Measurements from ENCODE around the gene CTNND2. TPM values are rescaled to one million over a fixed set of nuclear protein-coding genes. Genes with fewer than 3 reads are reported as not detected.

The CTNND2 gene
- total and polyA plus RNA-seq, 10 of the 15 experiments (the other 5 are each of a cell fraction or from before 2014, with no cell fraction given): 0.02 to 0.16 (median 0.04) TPM; not detected in 7

DNA sequence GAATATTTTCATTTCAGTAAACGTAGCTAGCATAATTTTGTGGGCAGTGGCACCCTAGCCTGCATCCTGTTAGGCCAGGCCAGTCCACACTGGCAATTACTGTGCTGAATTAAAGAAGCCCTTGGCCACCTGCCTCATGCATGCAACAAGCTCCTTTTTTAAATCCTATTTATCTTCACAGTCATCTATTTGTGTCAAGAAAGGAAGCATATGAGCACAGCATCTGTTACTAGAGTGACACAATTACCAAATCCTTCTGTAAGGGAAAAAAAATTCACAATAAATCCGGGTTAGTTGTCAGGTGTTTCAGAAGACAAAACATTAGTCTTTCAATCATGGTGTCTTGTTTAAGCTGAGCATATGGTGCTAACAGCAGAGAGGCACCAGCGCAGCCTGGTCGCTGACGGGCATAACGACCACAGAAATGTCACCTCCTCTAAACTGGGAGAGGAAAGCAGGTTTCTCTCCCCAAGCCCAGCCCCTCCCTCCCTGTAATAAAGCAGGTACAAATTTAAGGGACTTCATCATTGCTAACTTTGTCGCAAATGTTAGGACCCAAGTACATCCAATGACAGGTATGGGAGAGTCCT, 520.6 kb downstream of the CTNND2 start (continued):
- TF ChIP-seq, protein P1, sequence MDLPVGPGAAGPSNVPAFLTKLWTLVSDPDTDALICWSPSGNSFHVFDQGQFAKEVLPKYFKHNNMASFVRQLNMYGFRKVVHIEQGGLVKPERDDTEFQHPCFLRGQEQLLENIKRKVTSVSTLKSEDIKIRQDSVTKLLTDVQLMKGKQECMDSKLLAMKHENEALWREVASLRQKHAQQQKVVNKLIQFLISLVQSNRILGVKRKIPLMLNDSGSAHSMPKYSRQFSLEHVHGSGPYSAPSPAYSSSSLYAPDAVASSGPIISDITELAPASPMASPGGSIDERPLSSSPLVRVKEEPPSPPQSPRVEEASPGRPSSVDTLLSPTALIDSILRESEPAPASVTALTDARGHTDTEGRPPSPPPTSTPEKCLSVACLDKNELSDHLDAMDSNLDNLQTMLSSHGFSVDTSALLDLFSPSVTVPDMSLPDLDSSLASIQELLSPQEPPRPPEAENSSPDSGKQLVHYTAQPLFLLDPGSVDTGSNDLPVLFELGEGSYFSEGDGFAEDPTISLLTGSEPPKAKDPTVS (IDR thresholded peaks at IDR 0.05; ENCODE audit: low read depth, low read length): no peak

DNA sequence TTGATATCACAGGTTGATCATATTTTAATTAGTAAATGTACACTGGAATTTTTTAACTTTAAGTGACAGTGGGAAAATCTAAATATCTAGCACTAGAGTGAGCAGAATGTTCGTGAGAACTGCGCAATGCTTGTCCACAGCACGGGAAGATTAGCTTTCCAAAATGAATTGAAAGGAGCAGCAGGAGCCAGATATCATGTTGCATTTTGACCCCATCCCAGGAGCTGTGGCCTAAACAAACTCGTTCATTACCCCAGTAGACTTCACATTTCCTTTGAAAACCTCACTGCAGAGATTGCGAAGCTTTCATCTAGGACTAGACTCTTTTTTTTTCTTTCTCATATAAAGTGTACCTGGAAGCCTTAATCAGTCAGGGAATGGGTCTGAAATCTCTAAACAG, 525.8 kb downstream of the CTNND2 start:
- TF ChIP-seq SP1 (IDR thresholded peaks at IDR 0.05; ENCODE audit: low read depth, low read length) (no peak), FOXK2 (IDR thresholded peaks at IDR 0.05) (no peak), SMAD1 (IDR thresholded peaks at IDR 0.05; ENCODE audit: low read depth, partially characterized antibody) (no peak), EZH2 (IDR thresholded peaks at IDR 0.05; ENCODE audit: borderline replicate concordance, control insufficient read depth, low read depth, low read length) (no peak), HDGF (IDR thresholded peaks at IDR 0.05) (no peak), SREBF2 (IDR thresholded peaks at IDR 0.05; ENCODE audit: low read length) (no peak), ZNF622 (IDR thresholded peaks at IDR 0.05) (no peak), SUZ12 (IDR thresholded peaks at IDR 0.05; ENCODE audit: unreplicated experiment) (no peak), BRCA1 (IDR thresholded peaks at IDR 0.05; ENCODE audit: low read depth, low read length) (no peak), CHD1 (IDR thresholded peaks at IDR 0.05; ENCODE audit: low read depth, low read length) (no peak)
- TF ChIP-seq, protein P2, sequence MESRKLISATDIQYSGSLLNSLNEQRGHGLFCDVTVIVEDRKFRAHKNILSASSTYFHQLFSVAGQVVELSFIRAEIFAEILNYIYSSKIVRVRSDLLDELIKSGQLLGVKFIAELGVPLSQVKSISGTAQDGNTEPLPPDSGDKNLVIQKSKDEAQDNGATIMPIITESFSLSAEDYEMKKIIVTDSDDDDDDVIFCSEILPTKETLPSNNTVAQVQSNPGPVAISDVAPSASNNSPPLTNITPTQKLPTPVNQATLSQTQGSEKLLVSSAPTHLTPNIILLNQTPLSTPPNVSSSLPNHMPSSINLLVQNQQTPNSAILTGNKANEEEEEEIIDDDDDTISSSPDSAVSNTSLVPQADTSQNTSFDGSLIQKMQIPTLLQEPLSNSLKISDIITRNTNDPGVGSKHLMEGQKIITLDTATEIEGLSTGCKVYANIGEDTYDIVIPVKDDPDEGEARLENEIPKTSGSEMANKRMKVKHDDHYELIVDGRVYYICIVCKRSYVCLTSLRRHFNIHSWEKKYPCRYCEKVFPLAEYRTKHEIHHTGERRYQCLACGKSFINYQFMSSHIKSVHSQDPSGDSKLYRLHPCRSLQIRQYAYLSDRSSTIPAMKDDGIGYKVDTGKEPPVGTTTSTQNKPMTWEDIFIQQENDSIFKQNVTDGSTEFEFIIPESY (IDR thresholded peaks at IDR 0.05): no peak
- TF ChIP-seq, protein P3, sequence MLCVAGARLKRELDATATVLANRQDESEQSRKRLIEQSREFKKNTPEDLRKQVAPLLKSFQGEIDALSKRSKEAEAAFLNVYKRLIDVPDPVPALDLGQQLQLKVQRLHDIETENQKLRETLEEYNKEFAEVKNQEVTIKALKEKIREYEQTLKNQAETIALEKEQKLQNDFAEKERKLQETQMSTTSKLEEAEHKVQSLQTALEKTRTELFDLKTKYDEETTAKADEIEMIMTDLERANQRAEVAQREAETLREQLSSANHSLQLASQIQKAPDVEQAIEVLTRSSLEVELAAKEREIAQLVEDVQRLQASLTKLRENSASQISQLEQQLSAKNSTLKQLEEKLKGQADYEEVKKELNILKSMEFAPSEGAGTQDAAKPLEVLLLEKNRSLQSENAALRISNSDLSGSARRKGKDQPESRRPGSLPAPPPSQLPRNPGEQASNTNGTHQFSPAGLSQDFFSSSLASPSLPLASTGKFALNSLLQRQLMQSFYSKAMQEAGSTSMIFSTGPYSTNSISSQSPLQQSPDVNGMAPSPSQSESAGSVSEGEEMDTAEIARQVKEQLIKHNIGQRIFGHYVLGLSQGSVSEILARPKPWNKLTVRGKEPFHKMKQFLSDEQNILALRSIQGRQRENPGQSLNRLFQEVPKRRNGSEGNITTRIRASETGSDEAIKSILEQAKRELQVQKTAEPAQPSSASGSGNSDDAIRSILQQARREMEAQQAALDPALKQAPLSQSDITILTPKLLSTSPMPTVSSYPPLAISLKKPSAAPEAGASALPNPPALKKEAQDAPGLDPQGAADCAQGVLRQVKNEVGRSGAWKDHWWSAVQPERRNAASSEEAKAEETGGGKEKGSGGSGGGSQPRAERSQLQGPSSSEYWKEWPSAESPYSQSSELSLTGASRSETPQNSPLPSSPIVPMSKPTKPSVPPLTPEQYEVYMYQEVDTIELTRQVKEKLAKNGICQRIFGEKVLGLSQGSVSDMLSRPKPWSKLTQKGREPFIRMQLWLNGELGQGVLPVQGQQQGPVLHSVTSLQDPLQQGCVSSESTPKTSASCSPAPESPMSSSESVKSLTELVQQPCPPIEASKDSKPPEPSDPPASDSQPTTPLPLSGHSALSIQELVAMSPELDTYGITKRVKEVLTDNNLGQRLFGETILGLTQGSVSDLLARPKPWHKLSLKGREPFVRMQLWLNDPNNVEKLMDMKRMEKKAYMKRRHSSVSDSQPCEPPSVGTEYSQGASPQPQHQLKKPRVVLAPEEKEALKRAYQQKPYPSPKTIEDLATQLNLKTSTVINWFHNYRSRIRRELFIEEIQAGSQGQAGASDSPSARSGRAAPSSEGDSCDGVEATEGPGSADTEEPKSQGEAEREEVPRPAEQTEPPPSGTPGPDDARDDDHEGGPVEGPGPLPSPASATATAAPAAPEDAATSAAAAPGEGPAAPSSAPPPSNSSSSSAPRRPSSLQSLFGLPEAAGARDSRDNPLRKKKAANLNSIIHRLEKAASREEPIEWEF (IDR thresholded peaks at IDR 0.05; ENCODE audit: insufficient replicate concordance, low read depth, low read length): no peak
- TF ChIP-seq, protein P4, sequence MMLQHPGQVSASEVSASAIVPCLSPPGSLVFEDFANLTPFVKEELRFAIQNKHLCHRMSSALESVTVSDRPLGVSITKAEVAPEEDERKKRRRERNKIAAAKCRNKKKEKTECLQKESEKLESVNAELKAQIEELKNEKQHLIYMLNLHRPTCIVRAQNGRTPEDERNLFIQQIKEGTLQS (IDR thresholded peaks at IDR 0.05; ENCODE audit: borderline replicate concordance, extremely low read depth, low read depth, low read length): no peak
- no peak for FAIRE-seq
- Histone ChIP-seq H3K9me3 (replicated peaks; ENCODE audit: control insufficient read depth, insufficient read depth, low read length) (no peaks in the 10 kb centered on the region), H2AFZ (ENCODE audit: control insufficient read depth, low read depth, low read length) (no peak overlapping the region), H3K36me3 (ENCODE audit: control insufficient read depth in 2 of 2, insufficient read depth in 2 of 2, low read length in 1 of 2) (no peaks in the 10 kb centered on the region), H3K27me3 (replicated peaks in 1 of 2; ENCODE audit: control insufficient read depth in 2 of 2, insufficient read depth in 2 of 2, low read length in 1 of 2) (no peaks in the 10 kb centered on the region), H3K79me2 (ENCODE audit: control insufficient read depth, insufficient read depth, low read length) (no peaks in the 10 kb centered on the region), H3K4me3 (no peak overlapping the region), H3K9ac (ENCODE audit: control insufficient read depth, insufficient read depth, low read length) (no peak overlapping the region), H3K4me1 (ENCODE audit: control insufficient read depth, insufficient read depth, low read length) (no peaks in the 10 kb centered on the region), H3K27ac (ENCODE audit: control insufficient read depth, insufficient read depth) (no peak overlapping the region), H4K20me1 (ENCODE audit: control insufficient read depth, insufficient read depth) (no peaks in the 10 kb centered on the region), H3K4me2 (ENCODE audit: control insufficient read depth, insufficient read depth) (no peak overlapping the region)
- no peak for DNase-seq (ENCODE audit: low read depth, low spot score)
- BruUV-seq (replicated peaks): no TSS peak
- POLR2A ChIA-PET: interaction anchor here (0.5 kb wide), 1 partner anchor 944 kb away, joined by 3 read pairs; no protein-coding TSS in a partner anchor
- ATAC-seq: no peak
- intact Hi-C loops (cut with micrococcal nuclease; ENCODE audit: unreplicated experiment): no loop called here
- SMC1A ChIA-PET (ENCODE audit: uncharacterized antibody, unreplicated experiment): interaction anchor here (1.1 kb wide), 1 partner anchor 15 kb away, joined by 3 read pairs; no protein-coding TSS in a partner anchor
- WGBS (ENCODE audit: insufficient coverage, insufficient replicate concordance, low lambda C conversion rate, missing lambda C conversion rate): 46% methylated on average over 5 of the region's 5 CpGs
- CTCF ChIA-PET: no interaction called here
- in situ Hi-C loops (cut with MboI): no loop called here
- RAD21 ChIA-PET (ENCODE audit: unreplicated experiment): no interaction called here

Measured in GM12878 (cell line).